ENCODE results near the gene PGLYRP1.

DNA sequence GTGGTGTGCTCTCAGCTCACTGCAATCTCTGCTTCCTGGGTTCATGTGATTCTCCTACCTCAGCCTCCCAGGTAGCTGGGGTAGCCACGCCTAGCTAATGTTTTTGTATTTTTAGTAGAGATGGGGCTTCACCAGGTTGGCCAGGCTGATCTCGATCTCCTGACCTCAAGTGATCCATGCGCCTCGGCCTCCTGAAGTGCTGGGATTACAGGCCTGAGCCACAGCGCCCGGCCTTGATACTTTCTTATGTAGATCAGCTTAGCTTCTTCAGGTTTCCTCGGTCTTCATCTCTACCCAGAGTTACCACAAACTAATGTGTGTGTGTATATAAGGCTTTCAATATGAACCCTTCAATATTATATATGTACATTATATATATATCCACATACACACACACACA lies 37.5 kb downstream of the PGLYRP1 start:
- TF ChIP-seq, protein P1, sequence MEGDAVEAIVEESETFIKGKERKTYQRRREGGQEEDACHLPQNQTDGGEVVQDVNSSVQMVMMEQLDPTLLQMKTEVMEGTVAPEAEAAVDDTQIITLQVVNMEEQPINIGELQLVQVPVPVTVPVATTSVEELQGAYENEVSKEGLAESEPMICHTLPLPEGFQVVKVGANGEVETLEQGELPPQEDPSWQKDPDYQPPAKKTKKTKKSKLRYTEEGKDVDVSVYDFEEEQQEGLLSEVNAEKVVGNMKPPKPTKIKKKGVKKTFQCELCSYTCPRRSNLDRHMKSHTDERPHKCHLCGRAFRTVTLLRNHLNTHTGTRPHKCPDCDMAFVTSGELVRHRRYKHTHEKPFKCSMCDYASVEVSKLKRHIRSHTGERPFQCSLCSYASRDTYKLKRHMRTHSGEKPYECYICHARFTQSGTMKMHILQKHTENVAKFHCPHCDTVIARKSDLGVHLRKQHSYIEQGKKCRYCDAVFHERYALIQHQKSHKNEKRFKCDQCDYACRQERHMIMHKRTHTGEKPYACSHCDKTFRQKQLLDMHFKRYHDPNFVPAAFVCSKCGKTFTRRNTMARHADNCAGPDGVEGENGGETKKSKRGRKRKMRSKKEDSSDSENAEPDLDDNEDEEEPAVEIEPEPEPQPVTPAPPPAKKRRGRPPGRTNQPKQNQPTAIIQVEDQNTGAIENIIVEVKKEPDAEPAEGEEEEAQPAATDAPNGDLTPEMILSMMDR (IDR thresholded peaks at IDR 0.05; ENCODE audit: low read depth, low read length, poor library complexity, severe bottlenecking) = no peak
- no peak for TF ChIP-seq EZH2phosphoT487 (IDR thresholded peaks at IDR 0.05; ENCODE audit: borderline replicate concordance, low read length)

All from DOHH2 (cell line).